BLaER1 (cell line): Measurements from ENCODE around the gene ZFAND3.
"Not testable (repeated sequence)": the region's sequence is repeated elsewhere in the genome, so short reads cannot be mapped to it uniquely, and the experiment has no call there.

ENCODE experiments used
- H3K27ac ChIP-seq: shearing (Covaris generic); formaldehyde crosslinking; 2 replicates; pipeline ENCODE4 v1.8.1; 2022
- H3K27me3 ChIP-seq: shearing (Covaris generic); formaldehyde crosslinking; 2 replicates; pipeline ENCODE4 v1.8.1; 2022
- H3K36me3 ChIP-seq: shearing (Covaris generic); formaldehyde crosslinking; 2 replicates; pipeline ENCODE4 v1.8.1; 2022
- H3K4me1 ChIP-seq: shearing (Covaris generic); formaldehyde crosslinking; 2 replicates; pipeline ENCODE4 v1.8.1; 2022
- H3K4me2 ChIP-seq: shearing (Covaris generic); formaldehyde crosslinking; 2 replicates; pipeline ENCODE4 v1.8.1; 2022
- H3K4me3 ChIP-seq: shearing (Covaris generic); formaldehyde crosslinking; 2 replicates; pipeline ENCODE4 v1.8.1; 2022
- H3K9ac ChIP-seq: shearing (Covaris generic); formaldehyde crosslinking; 2 replicates; pipeline ENCODE4 v1.8.1; 2022
- H3K9me3 ChIP-seq: shearing (Covaris generic); formaldehyde crosslinking; 2 replicates; pipeline ENCODE4 v1.8.1; 2022
- H4K20me1 ChIP-seq: shearing (Covaris generic); formaldehyde crosslinking; 2 replicates; pipeline ENCODE4 v1.8.1; 2022
- Cebpa-rat ChIP-seq: shearing (Covaris generic); IDR thresholded peaks from 2 replicates; pipeline ENCODE4 v1.8.1; 2022

The ZFAND3 gene

DNA sequence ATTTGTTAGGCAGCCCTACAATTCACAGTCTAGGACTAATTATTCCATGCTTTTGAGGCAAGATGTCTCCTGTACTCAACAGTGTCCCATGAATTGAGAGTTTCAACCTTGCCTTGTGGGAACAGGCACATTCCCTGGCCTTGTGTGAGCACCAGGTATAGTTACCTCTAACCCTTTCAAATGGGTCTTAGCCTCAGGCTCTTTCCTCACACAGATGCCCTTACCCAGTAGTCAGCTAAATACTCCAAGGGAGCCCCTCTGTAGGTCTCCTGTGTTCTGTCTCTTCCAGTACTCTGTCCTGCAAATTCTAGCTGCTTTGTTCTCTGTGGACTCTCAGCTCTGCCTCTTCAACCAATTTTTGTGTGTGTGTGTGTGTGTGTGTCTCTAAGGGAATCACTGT is 135.3 kb downstream of the ZFAND3 start:
- peaks cover under 1% of the 10 kb centered on the region; the same call in 1 of the 2 replicates for H3K36me3 ChIP-seq
- no peak for TF ChIP-seq Cebpa-rat
- H3K9ac ChIP-seq, result no peak overlapping the region
- no peak overlapping the region for H3K4me2 ChIP-seq
- H3K27ac ChIP-seq, result no peak overlapping the region
- H3K9me3 ChIP-seq, result peaks cover 35% of the 10 kb centered on the region
- H3K27me3 ChIP-seq, result no peaks in the 10 kb centered on the region
- H3K4me1 ChIP-seq, result peaks cover under 1% of the 10 kb centered on the region; the same call in 1 of the 2 replicates
- peaks cover 98% of the 10 kb centered on the region for H4K20me1 ChIP-seq
- no peak overlapping the region for H3K4me3 ChIP-seq

DNA sequence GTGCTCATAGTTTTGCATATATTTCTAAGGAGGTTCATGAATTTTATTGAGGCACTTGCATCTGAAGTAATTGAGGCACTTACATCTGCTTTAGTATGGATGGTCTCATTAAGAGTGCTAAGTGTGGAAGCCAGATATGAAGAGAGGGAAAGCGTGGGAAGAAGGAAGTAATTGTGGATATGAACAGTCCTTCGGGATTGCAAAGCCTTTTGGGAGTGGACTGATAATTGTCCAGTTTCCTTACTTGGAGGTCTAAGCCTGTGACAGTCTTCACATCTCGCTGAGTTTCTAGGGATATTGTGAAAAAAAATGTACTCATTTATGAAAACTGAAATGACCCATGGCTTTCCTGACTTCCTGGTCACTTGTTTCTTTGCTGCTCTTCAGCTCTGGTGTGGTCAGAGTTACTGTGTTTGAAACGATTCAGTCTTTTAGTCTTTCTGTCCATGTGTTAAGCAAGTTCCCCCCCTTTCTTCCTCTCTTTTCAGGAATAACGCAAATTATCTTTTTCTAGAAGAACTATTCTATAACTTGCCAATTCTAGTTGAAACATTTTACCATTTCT is 137.3 kb downstream of the ZFAND3 start:
- Histone ChIP-seq H3K27ac (no peak overlapping the region), H3K36me3 (peaks cover 17% of the 10 kb centered on the region), H3K27me3 (no peaks in the 10 kb centered on the region), H3K9me3 (peaks cover 34% of the 10 kb centered on the region), H3K4me1 (peaks cover 5% of the 10 kb centered on the region; the same call in 1 of the 2 replicates), H4K20me1 (peaks cover 88% of the 10 kb centered on the region), H3K4me3 (no peak overlapping the region), H3K9ac (no peak overlapping the region), H3K4me2 (no peak overlapping the region)
- TF ChIP-seq Cebpa-rat, result no peak

DNA sequence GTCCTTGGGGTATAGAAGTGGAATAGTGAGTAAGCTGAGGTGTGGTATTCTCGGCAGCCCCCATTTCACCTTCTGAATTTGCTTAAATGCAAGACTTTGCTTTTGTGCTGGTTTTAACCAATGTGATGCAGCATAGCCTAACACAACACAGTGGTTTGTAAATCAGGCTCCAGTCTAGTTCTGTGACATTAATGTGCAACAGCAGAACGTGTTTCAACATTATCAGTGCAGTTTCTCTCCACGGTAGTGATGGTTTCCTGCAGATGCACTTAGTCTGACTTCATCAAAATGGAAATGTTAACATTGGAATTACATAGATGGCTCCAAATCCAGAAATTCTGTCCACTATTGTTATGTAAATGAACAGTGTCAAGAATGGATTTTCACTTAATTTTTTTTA is 139.5 kb downstream of the ZFAND3 start:
- Histone ChIP-seq H3K9ac (no peak overlapping the region), H4K20me1 (peaks cover 72% of the 10 kb centered on the region)

DNA sequence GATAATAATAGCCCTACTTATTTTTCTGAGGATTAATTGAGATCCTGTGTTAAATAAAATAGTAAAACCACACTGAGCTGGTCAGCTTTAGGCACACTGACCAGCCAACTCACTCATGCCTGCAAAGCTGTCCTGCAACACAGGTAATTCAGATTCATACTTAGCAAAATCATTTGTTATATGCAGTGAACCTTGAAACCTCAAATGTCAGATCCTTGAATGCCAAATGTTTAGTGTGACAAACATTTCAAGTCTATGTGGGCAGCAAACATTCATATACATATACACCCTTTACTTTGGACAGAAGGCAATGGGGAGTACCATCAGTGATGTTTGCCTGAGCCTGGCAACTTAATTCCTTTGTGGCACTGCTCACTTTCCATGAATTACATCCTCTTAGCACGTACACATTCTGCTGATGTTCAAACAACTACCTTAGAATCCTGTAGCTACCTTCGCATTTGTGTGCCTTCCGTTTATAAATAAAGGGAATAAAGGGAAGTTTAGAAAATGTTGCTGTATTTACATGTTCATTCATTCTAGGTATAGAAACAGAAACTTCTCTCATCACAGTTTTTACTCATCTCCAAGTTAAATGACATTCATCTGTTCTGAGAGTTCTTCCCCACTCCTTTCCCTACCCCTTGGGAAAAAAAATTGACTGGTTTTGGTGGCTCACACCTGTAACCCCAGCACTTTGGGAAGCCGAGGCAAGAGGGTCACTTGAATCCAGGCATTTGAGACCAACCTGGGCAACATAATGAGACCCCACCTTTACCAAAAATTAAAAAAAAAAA is 140.8 kb downstream of the ZFAND3 start:
- no peak for TF ChIP-seq Cebpa-rat
- H3K9me3 ChIP-seq, result peaks cover 29% of the 10 kb centered on the region
- no peak overlapping the region for H3K27ac ChIP-seq
- no peaks in the 10 kb centered on the region for H3K27me3 ChIP-seq
- H3K4me3 ChIP-seq, result no peak overlapping the region
- no peak overlapping the region for H3K9ac ChIP-seq
- peaks cover 40% of the 10 kb centered on the region for H3K36me3 ChIP-seq
- H3K4me2 ChIP-seq, result no peak overlapping the region
- peaks cover 5% of the 10 kb centered on the region; the same call in 1 of the 2 replicates for H3K4me1 ChIP-seq
- H4K20me1 ChIP-seq, result peaks cover 71% of the 10 kb centered on the region

More for the DNA sequence above, 139.5 kb downstream of the ZFAND3 start:
- Histone ChIP-seq H3K27me3 (no peaks in the 10 kb centered on the region), H3K4me3 (no peak overlapping the region), H3K4me1 (peaks cover 5% of the 10 kb centered on the region; the same call in 1 of the 2 replicates), H3K9me3 (peaks cover 32% of the 10 kb centered on the region), H3K36me3 (peaks cover 32% of the 10 kb centered on the region), H3K27ac (no peak overlapping the region), H3K4me2 (no peak overlapping the region)
- TF ChIP-seq Cebpa-rat, result no peak

DNA sequence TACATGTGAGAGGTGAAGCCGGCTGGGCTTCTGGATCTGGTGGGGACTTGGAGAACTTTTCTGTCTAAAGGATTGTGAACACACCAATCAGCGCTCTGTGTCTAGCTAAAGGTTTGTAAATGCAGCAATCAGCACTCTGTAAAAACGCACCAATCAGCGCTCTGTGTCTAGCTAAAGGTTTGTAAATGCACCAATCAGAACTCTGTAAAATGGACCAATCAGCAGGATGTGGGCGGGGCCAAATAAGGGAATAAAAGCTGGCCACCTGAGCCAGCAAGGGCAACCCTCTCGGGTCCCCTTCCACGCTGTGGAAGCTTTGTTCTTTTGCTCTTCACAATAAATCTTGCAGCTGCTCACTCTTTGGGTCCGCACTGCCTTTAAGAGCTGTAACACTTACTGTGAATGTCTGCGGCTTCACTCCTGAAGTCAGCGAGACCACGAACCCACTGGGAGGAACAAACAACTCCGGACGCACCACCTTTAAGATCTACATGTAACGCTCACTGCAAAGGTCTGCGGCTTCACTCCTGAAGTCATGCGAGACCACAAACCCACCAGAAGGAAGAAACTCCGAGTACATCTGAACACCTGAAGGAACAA is 143.1 kb downstream of the ZFAND3 start:
- H3K4me3 ChIP-seq, H3K4me2 ChIP-seq, H3K27ac ChIP-seq, H3K9ac ChIP-seq, H3K4me1 ChIP-seq, H3K27me3 ChIP-seq: not testable (repeated sequence)
- Histone ChIP-seq H4K20me1 (peaks cover 66% of the 10 kb centered on the region), H3K9me3 (peaks cover 40% of the 10 kb centered on the region), H3K36me3 (peaks cover 46% of the 10 kb centered on the region)

DNA sequence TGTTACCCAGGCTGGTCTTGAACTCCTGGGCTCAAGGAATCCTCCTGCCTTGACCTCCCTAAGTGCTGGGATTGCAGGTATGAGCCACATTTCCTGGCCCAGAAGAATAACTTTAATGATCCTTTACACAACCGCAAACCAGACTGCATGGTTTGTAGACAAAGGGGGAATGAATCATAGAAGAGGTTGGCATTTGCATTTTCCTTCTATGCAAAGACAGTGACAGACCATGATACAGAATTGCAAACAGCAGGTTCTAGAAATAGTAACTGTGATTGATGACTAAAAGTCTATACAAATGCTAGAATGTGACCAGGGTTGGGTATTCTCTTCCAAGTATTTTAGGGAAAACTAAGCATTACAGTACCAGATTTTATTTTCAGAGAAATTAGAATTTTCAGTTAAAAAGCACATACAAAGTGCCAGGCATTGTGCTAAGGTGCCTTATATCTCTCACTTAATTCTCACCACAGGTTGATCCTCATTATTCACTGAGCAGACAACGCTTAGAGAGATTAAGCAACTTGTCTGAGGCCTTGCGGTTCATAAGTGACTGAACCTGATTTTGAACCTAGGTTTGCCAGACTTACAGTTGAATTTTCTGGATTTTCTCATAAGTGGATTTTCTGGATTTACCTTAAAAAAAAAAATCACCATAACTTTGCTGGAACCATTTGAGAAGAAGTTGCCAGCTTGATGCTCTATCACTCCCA is 146.6 kb downstream of the ZFAND3 start:
- Histone ChIP-seq H3K27ac (no peak overlapping the region), H3K9ac (no peak overlapping the region), H3K27me3 (no peaks in the 10 kb centered on the region), H3K9me3 (peaks cover 60% of the 10 kb centered on the region), H3K4me3 (no peak overlapping the region), H4K20me1 (peaks cover 58% of the 10 kb centered on the region; the same call in 1 of the 2 replicates), H3K4me1 (no peaks in the 10 kb centered on the region), H3K36me3 (peaks cover 48% of the 10 kb centered on the region), H3K4me2 (no peak overlapping the region)
- no peak for TF ChIP-seq Cebpa-rat

DNA sequence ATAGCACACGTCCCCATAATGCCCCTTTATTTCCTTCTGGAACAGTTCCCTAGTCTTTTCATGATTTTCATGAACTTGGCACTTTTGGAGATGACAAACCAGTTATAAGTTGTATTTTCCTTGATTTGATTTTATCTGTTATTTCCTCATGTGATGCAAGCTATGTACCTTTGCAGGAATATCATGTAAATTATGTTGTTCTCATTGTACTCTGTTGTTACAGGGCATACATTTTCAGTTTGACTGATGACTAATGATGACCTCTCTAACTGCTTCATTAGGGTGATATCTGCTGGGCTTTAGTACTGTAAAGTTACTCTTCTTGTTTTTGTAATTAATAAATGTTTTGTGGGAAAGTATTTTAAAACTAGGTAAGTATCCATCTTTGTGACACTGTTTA is 147.3 kb downstream of the ZFAND3 start:
- Histone ChIP-seq H3K4me1 (peaks cover 7% of the 10 kb centered on the region), H3K27me3 (no peaks in the 10 kb centered on the region), H3K9ac (no peak overlapping the region), H3K4me3 (no peak overlapping the region), H4K20me1 (peaks cover 65% of the 10 kb centered on the region; the same call in 1 of the 2 replicates), H3K36me3 (peaks cover 41% of the 10 kb centered on the region), H3K9me3 (peaks cover 53% of the 10 kb centered on the region), H3K4me2 (no peak overlapping the region), H3K27ac (no peak overlapping the region)
- TF ChIP-seq Cebpa-rat, result no peak

DNA sequence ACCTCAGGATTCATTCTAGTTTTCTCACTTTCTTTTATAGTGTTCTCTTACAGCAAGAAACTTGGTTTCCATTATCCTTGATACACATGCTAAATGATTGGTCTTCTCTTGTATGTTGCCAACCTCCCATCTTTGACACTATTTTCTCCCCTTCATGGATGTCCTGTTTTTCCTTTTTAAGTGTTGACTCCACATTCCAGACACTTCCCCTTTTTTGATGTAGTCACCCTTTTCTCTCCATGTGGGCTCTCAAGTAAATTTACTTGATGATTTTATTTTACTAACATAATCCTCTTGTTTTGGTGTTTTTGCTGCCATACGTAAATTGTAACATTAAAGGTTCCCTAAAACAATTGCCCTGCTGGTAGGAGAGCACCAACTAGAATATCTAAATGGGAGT is 148.1 kb downstream of the ZFAND3 start:
- H3K27me3 ChIP-seq, result no peaks in the 10 kb centered on the region
- H3K36me3 ChIP-seq, result peaks cover 34% of the 10 kb centered on the region
- no peak for TF ChIP-seq Cebpa-rat
- no peak overlapping the region for H3K4me3 ChIP-seq
- no peak overlapping the region for H3K9ac ChIP-seq
- no peak overlapping the region for H3K4me2 ChIP-seq
- H4K20me1 ChIP-seq, result peaks cover 71% of the 10 kb centered on the region; the same call in 1 of the 2 replicates
- peaks cover 45% of the 10 kb centered on the region for H3K9me3 ChIP-seq
- peaks cover 12% of the 10 kb centered on the region for H3K4me1 ChIP-seq
- H3K27ac ChIP-seq, result no peak overlapping the region

DNA sequence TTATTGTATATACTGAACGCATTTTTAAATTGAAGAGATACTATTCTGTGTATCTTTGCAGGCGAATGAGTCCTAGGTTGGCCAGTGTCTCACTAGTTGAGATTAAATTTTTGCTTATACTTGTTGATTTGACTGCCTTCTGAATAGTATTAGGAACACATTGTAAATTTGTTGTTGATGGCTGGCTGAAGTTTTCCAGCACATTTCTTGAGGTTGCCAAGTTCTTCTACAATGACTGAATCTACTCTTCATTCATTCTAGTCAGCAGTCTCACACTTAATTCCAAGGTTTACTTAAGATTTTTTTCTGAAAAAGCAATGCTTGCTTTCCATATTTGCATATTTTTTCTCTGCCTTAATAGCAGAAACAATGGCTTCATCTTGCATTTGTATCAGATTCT is 151.7 kb downstream of the ZFAND3 start:
- no peak overlapping the region for H3K9ac ChIP-seq
- H4K20me1 ChIP-seq, result peaks cover 54% of the 10 kb centered on the region; the same call in 1 of the 2 replicates
- no peak for TF ChIP-seq Cebpa-rat

More for the DNA sequence above, 151.7 kb downstream of the ZFAND3 start:
- Histone ChIP-seq H3K4me2 (peak overlapping the region; percentile 48), H3K9me3 (peaks cover 72% of the 10 kb centered on the region), H3K4me3 (no peak overlapping the region), H3K4me1 (peaks cover 12% of the 10 kb centered on the region), H3K27me3 (no peaks in the 10 kb centered on the region), H3K27ac (peak overlapping the region; percentile 27; the same call in 1 of the 2 replicates), H3K36me3 (peaks cover 27% of the 10 kb centered on the region)
